SK-N-SH (cell line): ENCODE measurements around the gene GABRB1.

ENCODE experiments used
- CHD2 ChIP-seq: fragments of 150-350 bp; IDR thresholded peaks from 2 replicates; pipeline ENCODE4 v1.6.1; 2018; ENCODE audit warnings: low read length; ENCODE audit not compliant: partially characterized antibody
- EZH2phosphoT487 ChIP-seq: fragments of 200-600 bp; sonication (generic); IDR thresholded peaks from 2 replicates; pipeline ENCODE4 v1.6.1; 2017; ENCODE audit warnings: low read depth, mixed run types, mild to moderate bottlenecking, antibody characterized with exemption, moderate library complexity, borderline replicate concordance
- JUND ChIP-seq: IDR thresholded peaks from 2 replicates; pipeline ENCODE4 v1.4.0; 2012
- RAD21 ChIP-seq: IDR thresholded peaks from 2 replicates; pipeline ENCODE4 v1.6.1; 2012; ENCODE audit warnings: mild to moderate bottlenecking, low read length
- TF ChIP-seq, protein P1 (sequence below): fragments of 200-600 bp; sonication (generic); IDR thresholded peaks from 2 replicates; pipeline ENCODE4 v1.6.1; 2017; ENCODE audit warnings: antibody characterized with exemption, mild to moderate bottlenecking, moderate library complexity
- TF ChIP-seq, protein P2 (sequence below): IDR thresholded peaks from 2 replicates; pipeline ENCODE4; 2012
- TF ChIP-seq, protein P3 (sequence below): IDR thresholded peaks from 2 replicates; pipeline ENCODE4 v1.6.1; 2012; ENCODE audit warnings: mild to moderate bottlenecking, low read depth, low read length, moderate library complexity
- TF ChIP-seq, protein P4 (sequence below): IDR thresholded peaks from 2 replicates; pipeline ENCODE4 v1.4.0; 2012; ENCODE audit warnings: low read depth

DNA sequence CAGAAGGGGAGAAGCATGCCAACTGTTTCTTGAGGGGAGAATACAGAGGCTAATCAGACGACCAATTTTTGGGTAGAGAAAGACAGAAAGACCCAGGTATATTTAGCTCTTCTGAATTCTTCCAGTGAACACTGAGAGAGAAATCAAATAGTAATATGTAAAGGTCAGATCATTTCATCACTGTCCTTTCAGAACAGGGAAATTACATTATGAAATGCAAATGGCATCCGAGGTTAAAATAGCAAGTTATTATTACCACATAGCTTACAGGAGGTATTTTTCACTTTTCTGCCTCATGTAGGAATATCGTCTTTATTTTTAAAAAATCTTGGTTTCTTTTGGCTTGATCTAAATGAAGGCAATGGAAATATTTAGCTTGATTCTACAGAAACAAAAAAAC is 18.0 kb downstream of the GABRB1 start:
- TF ChIP-seq CHD2 (no peak), RAD21 (no peak), EZH2phosphoT487 (no peak), JUND (no peak)
- TF ChIP-seq, protein P1, sequence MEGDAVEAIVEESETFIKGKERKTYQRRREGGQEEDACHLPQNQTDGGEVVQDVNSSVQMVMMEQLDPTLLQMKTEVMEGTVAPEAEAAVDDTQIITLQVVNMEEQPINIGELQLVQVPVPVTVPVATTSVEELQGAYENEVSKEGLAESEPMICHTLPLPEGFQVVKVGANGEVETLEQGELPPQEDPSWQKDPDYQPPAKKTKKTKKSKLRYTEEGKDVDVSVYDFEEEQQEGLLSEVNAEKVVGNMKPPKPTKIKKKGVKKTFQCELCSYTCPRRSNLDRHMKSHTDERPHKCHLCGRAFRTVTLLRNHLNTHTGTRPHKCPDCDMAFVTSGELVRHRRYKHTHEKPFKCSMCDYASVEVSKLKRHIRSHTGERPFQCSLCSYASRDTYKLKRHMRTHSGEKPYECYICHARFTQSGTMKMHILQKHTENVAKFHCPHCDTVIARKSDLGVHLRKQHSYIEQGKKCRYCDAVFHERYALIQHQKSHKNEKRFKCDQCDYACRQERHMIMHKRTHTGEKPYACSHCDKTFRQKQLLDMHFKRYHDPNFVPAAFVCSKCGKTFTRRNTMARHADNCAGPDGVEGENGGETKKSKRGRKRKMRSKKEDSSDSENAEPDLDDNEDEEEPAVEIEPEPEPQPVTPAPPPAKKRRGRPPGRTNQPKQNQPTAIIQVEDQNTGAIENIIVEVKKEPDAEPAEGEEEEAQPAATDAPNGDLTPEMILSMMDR: no peak
- TF ChIP-seq, protein P2, sequence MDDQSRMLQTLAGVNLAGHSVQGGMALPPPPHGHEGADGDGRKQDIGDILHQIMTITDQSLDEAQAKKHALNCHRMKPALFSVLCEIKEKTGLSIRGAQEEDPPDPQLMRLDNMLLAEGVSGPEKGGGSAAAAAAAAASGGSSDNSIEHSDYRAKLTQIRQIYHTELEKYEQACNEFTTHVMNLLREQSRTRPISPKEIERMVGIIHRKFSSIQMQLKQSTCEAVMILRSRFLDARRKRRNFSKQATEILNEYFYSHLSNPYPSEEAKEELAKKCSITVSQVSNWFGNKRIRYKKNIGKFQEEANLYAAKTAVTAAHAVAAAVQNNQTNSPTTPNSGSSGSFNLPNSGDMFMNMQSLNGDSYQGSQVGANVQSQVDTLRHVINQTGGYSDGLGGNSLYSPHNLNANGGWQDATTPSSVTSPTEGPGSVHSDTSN: no peak
- TF ChIP-seq, protein P3, sequence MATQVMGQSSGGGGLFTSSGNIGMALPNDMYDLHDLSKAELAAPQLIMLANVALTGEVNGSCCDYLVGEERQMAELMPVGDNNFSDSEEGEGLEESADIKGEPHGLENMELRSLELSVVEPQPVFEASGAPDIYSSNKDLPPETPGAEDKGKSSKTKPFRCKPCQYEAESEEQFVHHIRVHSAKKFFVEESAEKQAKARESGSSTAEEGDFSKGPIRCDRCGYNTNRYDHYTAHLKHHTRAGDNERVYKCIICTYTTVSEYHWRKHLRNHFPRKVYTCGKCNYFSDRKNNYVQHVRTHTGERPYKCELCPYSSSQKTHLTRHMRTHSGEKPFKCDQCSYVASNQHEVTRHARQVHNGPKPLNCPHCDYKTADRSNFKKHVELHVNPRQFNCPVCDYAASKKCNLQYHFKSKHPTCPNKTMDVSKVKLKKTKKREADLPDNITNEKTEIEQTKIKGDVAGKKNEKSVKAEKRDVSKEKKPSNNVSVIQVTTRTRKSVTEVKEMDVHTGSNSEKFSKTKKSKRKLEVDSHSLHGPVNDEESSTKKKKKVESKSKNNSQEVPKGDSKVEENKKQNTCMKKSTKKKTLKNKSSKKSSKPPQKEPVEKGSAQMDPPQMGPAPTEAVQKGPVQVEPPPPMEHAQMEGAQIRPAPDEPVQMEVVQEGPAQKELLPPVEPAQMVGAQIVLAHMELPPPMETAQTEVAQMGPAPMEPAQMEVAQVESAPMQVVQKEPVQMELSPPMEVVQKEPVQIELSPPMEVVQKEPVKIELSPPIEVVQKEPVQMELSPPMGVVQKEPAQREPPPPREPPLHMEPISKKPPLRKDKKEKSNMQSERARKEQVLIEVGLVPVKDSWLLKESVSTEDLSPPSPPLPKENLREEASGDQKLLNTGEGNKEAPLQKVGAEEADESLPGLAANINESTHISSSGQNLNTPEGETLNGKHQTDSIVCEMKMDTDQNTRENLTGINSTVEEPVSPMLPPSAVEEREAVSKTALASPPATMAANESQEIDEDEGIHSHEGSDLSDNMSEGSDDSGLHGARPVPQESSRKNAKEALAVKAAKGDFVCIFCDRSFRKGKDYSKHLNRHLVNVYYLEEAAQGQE: no peak
- TF ChIP-seq, protein P4, sequence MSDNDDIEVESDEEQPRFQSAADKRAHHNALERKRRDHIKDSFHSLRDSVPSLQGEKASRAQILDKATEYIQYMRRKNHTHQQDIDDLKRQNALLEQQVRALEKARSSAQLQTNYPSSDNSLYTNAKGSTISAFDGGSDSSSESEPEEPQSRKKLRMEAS: no peak
